ENCODE results near the gene SEPTIN11. TPM values are rescaled to one million over a fixed set of nuclear protein-coding genes. Genes with fewer than 3 reads are reported as not detected.

Gene SEPTIN11
- total RNA-seq, 1 donor = 21.7 TPM

DNA sequence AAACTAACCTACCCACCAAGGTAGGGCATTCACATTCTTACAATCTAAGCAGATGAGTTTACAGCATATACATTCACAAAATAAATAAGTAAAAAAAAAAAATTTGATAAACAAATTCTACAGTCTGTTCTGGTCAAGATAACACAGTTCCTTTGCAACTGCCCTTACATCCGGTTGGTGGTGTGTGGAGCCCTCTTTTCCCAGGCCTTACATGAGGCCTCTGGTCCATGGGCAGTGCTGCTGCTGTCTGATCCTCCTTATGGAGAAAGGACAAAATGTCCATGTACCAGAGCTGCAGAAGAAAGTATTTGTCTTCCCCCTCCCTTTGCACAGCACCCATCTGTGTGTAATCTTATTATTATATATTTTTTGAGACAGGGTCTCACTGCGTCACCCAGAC is 2.2 kb upstream of the SEPTIN11 start:
- no peaks in the 10 kb centered on the region for H3K27me3 ChIP-seq (ENCODE audit: insufficient read depth, low read length)
- no peaks in the 10 kb centered on the region for H3K9me3 ChIP-seq (ENCODE audit: low read depth, low read length)
- peaks cover 22% of the 10 kb centered on the region for H3K4me1 ChIP-seq (ENCODE audit: insufficient read depth, low read length)
- no peak overlapping the region for H3K4me3 ChIP-seq (ENCODE audit: low read length)

DNA sequence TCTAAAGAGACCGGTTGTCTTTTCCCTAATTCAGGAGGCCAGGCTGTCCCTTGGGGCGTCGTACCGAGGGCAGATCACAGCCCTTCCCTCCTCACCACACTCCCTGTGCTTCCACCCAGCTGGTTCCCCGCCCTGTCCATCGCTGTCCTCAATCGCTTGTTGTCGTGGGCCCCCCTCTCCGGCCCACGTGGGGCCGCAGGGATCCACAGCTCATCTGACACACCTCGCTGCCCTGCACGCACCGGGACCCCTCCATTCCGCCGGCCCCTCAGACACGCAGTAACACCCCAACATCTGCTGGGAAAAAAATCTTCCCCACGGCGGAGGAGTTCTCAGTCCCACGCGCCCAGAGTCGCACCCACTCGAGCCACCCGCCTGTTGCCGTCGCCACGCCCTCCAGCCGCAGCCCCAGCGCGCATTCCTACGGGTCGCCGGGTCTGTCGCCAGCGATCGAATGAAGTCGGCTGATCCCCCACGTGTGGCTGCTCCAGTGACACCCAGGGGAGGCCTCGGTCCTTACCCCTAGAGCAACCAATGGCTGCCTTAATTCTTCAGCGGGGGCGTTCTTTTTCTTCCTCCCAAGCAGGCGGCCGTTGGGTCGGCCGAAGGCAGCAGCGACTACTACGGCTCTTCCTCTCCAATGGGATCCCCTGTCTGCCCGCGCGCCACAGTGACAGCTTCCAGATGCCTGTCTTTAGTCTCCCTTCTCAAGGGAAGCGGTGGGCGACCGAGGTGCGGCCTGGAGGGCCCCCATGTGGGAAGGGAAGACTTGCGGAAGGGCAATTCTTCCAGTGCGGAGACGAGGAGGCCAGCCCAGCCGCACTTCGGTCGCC is 893 bp upstream of the SEPTIN11 start:
- Histone ChIP-seq H3K9me3 (ENCODE audit: low read depth, low read length) (no peaks in the 10 kb centered on the region), H3K4me3 (ENCODE audit: low read length) (peak overlapping the region; percentile 62), H3K27me3 (ENCODE audit: insufficient read depth, low read length) (no peaks in the 10 kb centered on the region), H3K4me1 (ENCODE audit: insufficient read depth, low read length) (peaks cover 22% of the 10 kb centered on the region)

DNA sequence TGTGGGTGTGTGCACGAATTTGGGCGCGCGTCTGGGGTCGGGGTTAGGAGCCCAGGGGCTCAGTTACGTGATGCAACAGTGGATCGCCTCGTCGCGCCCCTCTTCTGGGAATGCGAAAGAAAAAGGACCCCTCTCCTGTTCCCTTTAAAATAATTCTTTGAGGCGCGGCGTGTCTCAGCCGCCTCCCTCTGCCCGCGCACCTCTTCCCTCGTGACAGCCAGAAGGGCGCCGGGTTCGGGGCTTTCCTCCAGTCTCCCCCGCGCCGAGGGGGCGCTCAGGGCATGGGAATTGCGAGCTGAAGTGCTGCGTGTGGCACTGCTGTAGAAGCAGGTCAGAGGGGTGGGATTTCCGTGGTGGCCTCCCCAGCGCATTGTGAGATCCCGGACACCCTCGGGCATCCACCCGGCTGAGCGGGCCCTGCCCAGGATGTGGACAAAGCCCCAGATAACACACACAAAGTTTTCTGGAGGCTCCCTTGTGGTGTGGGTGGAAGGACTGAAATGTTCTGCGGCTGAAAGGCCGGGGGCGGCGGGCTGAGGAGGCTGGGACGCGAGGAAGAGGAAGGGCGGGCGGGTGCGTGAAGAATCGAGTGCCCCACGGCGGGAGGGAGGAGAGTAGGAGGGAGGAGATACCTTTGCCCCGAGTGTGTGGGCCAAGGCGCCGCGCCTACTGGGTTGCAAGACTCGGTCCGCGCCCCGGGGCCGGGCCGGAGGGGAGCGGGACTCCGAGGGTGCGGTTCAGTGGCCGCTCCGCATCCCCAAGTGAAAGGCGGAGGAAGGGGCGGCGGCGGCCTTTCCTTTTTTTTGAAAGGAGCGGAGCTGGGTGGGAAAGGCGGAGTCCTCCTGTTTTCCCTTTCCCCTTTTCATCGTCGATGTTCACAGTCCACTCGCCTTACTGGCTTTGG is 752 bp downstream of the SEPTIN11 start:
- H3K4me1 ChIP-seq (ENCODE audit: insufficient read depth, low read length) = peaks cover 22% of the 10 kb centered on the region
- peak overlapping the region; percentile 62 for H3K4me3 ChIP-seq (ENCODE audit: low read length)
- no peaks in the 10 kb centered on the region for H3K9me3 ChIP-seq (ENCODE audit: low read depth, low read length)
- no peaks in the 10 kb centered on the region for H3K27me3 ChIP-seq (ENCODE audit: insufficient read depth, low read length)

DNA sequence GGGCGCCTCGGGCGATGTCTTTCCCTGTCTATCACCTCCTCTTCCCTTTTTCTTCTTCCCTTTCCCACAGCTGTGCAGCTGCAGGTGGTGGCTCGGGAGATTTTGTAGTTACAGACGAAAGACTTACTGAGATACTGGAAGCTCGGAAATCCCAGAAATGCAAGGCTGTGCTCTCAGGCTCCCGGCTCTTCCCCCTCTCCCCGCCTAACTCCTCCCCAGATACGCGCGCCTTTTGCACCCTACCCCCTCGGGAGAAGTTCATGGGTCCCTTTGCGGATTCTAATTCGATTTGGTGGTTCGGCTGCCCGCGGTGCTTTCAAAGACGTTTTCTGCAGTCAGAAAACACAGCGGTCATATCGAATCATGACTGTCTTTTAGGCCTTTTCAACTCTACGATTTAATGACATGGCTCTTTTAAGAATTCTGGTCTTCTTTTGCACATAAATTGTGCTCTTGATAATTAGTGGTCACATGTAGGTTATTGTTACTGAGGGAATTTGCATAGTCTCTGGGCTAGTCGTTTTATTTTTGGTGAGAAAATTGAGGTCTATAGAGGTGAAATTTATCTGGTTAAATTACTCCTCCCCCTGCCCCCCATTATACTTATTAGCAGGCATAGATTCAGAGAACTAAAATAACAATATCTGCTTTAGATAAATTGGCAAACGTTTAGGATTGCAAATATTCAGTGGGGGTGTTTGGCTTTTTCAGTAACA is 1.6 kb downstream of the SEPTIN11 start:
- Histone ChIP-seq H3K27me3 (ENCODE audit: insufficient read depth, low read length) (no peaks in the 10 kb centered on the region), H3K9me3 (ENCODE audit: low read depth, low read length) (no peaks in the 10 kb centered on the region), H3K4me1 (ENCODE audit: insufficient read depth, low read length) (peaks cover 22% of the 10 kb centered on the region), H3K4me3 (ENCODE audit: low read length) (peak overlapping the region; percentile 62)

DNA sequence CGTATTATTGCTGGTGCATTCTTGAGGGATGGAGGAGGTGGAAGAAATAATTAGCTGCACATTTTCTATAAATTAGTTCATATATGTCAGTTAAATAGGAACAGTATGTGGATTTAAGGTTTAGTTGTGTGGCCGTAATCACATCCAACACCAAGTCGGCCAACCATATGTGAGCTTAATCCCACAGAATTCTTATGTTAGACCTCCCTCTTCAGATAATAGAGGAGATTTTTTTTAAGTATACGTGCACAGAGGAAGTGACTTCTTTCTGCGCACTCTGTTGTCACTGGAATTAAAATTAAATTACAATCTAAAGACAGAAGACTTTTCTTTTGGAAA is 2.1 kb downstream of the SEPTIN11 start:
- H3K4me3 ChIP-seq (ENCODE audit: low read length) = no peak overlapping the region
- peaks cover 22% of the 10 kb centered on the region for H3K4me1 ChIP-seq (ENCODE audit: insufficient read depth, low read length)
- H3K27me3 ChIP-seq (ENCODE audit: insufficient read depth, low read length) = no peaks in the 10 kb centered on the region
- no peaks in the 10 kb centered on the region for H3K9me3 ChIP-seq (ENCODE audit: low read depth, low read length)

DNA sequence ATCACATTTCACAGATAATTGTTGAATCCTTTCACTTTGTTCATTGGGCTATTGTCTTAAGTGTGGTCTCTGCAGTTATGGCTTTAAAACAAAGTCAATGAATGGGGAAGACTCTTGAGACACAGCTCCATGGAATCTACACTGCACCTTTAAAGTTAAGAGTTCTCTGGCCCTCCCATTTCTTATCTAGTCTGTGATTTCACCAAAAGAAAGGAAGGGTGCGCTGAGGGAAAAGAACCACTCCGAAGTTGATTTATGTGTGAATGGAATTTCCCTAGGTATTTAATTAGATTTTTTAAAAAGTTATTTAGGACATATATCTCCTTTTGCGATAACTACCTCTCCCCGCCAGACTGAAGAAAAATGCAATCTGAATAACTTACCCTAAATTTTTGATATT is 2.5 kb downstream of the SEPTIN11 start:
- peaks cover 22% of the 10 kb centered on the region for H3K4me1 ChIP-seq (ENCODE audit: insufficient read depth, low read length)
- no peaks in the 10 kb centered on the region for H3K27me3 ChIP-seq (ENCODE audit: insufficient read depth, low read length)

DNA sequence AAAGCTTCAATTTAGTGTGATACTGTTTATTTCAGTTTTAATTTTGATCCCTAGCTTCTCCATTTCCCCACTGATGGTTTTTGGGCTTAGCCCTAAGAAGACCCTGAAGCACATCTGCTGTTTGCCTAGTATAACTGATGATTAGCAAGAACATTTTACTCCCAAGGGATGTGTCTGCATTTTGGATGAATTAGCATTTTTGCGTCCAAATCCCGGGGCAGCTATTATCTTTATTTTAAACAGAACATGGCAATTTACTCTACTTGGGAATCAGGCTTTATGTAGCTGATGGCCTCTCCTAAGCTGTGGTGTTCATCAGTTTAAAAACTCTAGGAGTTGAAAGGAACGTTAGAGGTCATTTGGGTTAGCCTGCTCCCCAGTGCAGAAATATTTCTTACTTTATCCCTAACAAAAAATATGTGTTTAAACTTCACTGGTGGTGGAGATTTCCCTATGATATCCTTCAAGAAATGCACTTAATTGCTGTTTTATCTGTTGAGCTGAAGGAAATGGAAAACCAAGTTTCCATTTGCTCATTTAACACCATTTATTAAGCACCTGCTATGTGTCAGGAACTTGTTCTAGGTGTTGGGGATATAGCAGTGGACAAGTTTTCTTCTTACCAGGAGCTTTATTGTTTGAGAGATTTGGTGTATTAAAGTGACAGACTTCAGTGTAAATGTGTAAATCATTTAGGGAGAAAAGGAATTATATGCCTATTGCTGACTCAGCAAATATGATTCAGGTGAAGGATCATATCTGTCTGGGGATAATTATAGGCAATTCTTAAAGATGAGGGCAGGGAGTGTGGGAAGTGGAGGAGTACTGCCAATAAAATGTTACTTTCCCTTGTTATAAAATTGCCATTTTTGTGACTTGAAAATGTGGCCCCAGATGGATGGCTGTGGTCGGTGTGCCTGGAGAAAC is 3.4 kb downstream of the SEPTIN11 start:
- H3K4me1 ChIP-seq (ENCODE audit: insufficient read depth, low read length) = peaks cover 22% of the 10 kb centered on the region
- no peak overlapping the region for H3K4me3 ChIP-seq (ENCODE audit: low read length)
- H3K27me3 ChIP-seq (ENCODE audit: insufficient read depth, low read length) = no peaks in the 10 kb centered on the region
- H3K9me3 ChIP-seq (ENCODE audit: low read depth, low read length) = no peaks in the 10 kb centered on the region

More for the DNA sequence above, 2.5 kb downstream of the SEPTIN11 start:
- Histone ChIP-seq H3K4me3 (ENCODE audit: low read length) (no peak overlapping the region), H3K9me3 (ENCODE audit: low read depth, low read length) (no peaks in the 10 kb centered on the region)

DNA sequence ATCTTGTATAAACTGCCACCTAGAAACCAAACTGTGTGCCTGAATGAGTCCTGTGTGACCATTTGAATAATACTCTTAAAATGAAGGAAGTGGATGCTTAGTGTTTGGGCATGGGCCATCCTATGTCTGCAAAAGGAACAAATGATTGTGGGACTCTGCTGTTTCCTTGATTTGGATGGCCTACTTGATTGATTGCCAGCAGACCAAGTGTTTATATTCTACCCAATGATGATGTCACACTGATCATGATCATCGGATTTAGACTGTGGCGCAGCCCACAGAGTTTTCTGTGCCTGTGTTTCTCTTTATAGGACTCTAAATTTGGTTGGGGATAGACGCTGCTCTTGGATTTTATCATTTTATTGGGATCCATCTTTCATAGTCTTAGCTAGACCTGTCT is 4.4 kb downstream of the SEPTIN11 start:
- no peaks in the 10 kb centered on the region for H3K27me3 ChIP-seq (ENCODE audit: insufficient read depth, low read length)

DNA sequence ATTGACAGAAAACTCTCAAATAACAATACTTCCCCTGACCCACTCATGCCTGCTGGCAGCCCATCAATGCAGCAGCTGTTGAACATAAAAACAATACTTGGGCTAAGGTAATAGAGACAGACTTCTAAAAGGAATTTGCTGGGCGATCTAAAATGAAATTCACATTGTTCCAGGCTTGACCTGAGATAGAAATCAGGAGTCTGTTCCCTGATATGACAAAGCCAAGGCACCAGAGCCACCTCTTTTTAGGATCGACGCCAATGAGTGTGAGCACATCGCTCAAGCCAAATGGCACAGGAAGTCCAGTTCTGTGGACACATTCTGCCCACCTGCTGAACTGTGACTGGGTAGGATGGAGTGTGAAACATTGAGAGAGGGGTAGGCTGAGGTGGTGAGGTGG is 4.9 kb downstream of the SEPTIN11 start:
- peaks cover 12% of the 10 kb centered on the region for H3K4me1 ChIP-seq (ENCODE audit: insufficient read depth, low read length)
- H3K9me3 ChIP-seq (ENCODE audit: low read depth, low read length) = no peaks in the 10 kb centered on the region
- H3K27me3 ChIP-seq (ENCODE audit: insufficient read depth, low read length) = no peaks in the 10 kb centered on the region
- H3K4me3 ChIP-seq (ENCODE audit: low read length) = no peak overlapping the region

More for the DNA sequence above, 4.4 kb downstream of the SEPTIN11 start:
- no peak overlapping the region for H3K4me3 ChIP-seq (ENCODE audit: low read length)
- H3K9me3 ChIP-seq (ENCODE audit: low read depth, low read length) = no peaks in the 10 kb centered on the region
- peaks cover 12% of the 10 kb centered on the region for H3K4me1 ChIP-seq (ENCODE audit: insufficient read depth, low read length)

DNA sequence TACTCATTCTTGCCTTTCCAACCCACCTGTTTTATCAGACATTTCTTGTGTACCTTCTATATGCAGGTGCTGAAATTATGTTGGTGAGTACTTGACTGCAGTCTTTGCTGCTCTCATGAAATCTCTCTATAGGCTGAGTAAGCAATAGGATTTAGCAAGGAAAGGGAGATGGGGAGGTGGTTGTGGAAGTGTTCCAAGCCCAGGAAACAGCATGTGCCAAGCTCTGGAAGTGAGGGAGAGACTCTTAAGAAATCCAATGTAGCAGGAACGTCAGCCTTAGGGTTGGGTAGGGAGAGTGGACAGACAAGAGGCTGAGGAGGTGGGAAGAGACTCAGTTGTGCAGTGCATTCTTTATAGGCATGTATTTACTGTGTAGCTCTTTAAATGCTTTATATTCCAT is 5.6 kb downstream of the SEPTIN11 start:
- Histone ChIP-seq H3K4me1 (ENCODE audit: insufficient read depth, low read length) (peaks cover 9% of the 10 kb centered on the region), H3K4me3 (ENCODE audit: low read length) (no peak overlapping the region), H3K27me3 (ENCODE audit: insufficient read depth, low read length) (no peaks in the 10 kb centered on the region), H3K9me3 (ENCODE audit: low read depth, low read length) (no peaks in the 10 kb centered on the region)

DNA sequence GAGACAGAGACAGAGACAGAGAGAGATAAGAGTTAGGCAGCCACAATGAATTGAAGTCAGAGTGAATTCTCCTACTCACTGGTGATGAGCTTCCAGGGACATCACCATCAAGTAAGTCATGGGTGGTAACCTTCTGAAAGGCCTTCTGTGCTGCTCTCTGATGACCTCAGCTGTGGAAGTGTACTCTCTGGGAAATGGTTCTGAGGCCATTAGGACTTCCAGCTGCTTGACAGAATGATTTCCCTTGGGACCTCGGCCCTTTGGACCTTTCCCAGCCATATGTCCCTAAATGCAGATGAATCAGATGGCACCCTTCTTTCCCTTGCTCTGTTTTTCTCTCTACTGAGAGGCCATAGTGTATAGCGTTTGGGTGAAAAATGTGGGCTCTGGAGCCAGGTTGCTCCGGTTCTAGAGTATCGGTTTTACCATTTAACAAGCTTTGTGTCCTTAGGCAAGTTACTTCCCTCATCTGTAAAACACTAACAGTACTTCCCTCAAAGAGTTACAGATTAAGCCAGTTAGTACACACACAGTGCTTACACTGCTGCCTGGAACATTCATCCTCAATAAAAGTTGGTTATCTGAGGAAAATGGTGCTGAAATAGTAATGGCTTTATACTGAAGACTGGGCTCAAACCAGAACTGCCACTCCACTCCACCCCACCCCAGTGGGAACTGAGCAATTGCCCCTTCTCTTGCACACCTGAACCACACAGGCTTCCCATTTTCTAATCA is 7.6 kb downstream of the SEPTIN11 start:
- H3K4me3 ChIP-seq (ENCODE audit: low read length) = no peak overlapping the region
- H3K4me1 ChIP-seq (ENCODE audit: insufficient read depth, low read length) = no peaks in the 10 kb centered on the region
- no peaks in the 10 kb centered on the region for H3K27me3 ChIP-seq (ENCODE audit: insufficient read depth, low read length)
- no peaks in the 10 kb centered on the region for H3K9me3 ChIP-seq (ENCODE audit: low read depth, low read length)

DNA sequence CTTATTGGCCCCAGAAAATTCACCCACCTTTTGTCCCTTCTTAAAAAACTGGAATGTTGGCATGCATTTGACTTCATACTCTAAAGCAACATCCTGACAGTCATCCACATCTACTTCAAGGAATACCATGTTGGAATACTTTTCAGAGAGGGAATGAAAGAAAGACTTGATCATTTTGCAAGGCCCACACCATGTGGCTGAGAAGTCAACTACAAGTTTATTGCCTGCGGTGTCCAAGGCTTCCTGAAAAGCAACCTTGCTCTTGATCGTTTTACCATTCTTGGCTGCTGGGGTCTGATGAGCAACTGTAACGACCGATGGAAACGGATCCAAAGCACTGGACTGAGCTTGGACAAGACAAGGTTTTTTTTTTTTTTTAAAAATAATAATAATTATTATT is 9.3 kb downstream of the SEPTIN11 start:
- Histone ChIP-seq H3K9me3 (ENCODE audit: low read depth, low read length) (no peaks in the 10 kb centered on the region), H3K4me3 (ENCODE audit: low read length) (no peak overlapping the region), H3K4me1 (ENCODE audit: insufficient read depth, low read length) (no peaks in the 10 kb centered on the region), H3K27me3 (ENCODE audit: insufficient read depth, low read length) (no peaks in the 10 kb centered on the region)

DNA sequence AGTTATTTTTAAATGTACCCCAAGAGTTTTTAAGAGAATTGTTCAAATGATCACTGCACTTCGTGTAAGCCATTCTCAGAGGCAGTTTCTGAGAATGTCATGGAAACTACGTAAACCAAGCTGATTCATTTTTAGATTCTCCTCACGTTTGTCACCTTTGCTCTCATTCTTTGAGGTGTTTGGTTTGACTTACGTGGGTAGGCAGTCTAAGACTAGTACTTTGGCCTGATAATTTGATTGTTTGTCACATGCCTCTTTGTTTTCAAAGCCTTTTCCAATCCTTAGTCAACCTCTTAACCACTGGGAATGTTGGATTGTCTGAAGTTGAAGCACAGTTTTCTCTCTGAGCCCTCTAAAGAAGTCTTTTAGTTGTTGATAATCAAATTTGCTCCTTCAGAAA is 10.5 kb downstream of the SEPTIN11 start:
- Histone ChIP-seq H3K4me3 (ENCODE audit: low read length) (no peak overlapping the region), H3K27me3 (ENCODE audit: insufficient read depth, low read length) (no peaks in the 10 kb centered on the region), H3K9me3 (ENCODE audit: low read depth, low read length) (no peaks in the 10 kb centered on the region), H3K4me1 (ENCODE audit: insufficient read depth, low read length) (no peaks in the 10 kb centered on the region)

Data from mononuclear cell (primary cell).